HG02870 (cell line): ENCODE data around the gene MAPK9.

Experiments
- ATAC-seq: cut with Tn5 transposase; IDR thresholded peaks from one replicate; pipeline ENCODE4 v1.9.1; 2021; ENCODE audit warnings: mild to moderate bottlenecking, moderate library complexity; ENCODE audit not compliant: unreplicated experiment

Gene MAPK9

GRCh38 chr5:180208038-180208434 is 83.8 kb downstream of the MAPK9 start:
- ATAC-seq: no peak

- no peak for ATAC-seq
Measured at GRCh38 chr5:180207593-180207992, 84.3 kb downstream of the MAPK9 start.

GRCh38 chr5:180206993-180207392 is 84.9 kb downstream of the MAPK9 start:
- ATAC-seq: no peak

- ATAC-seq: no peak
Measured at GRCh38 chr5:180205916-180206315, 86.0 kb downstream of the MAPK9 start.

GRCh38 chr5:180204276-180204819 is 87.5 kb downstream of the MAPK9 start:
- ATAC-seq: no peak

- ATAC-seq: no peak
Measured at GRCh38 chr5:180202939-180203573, 88.8 kb downstream of the MAPK9 start.

DNA sequence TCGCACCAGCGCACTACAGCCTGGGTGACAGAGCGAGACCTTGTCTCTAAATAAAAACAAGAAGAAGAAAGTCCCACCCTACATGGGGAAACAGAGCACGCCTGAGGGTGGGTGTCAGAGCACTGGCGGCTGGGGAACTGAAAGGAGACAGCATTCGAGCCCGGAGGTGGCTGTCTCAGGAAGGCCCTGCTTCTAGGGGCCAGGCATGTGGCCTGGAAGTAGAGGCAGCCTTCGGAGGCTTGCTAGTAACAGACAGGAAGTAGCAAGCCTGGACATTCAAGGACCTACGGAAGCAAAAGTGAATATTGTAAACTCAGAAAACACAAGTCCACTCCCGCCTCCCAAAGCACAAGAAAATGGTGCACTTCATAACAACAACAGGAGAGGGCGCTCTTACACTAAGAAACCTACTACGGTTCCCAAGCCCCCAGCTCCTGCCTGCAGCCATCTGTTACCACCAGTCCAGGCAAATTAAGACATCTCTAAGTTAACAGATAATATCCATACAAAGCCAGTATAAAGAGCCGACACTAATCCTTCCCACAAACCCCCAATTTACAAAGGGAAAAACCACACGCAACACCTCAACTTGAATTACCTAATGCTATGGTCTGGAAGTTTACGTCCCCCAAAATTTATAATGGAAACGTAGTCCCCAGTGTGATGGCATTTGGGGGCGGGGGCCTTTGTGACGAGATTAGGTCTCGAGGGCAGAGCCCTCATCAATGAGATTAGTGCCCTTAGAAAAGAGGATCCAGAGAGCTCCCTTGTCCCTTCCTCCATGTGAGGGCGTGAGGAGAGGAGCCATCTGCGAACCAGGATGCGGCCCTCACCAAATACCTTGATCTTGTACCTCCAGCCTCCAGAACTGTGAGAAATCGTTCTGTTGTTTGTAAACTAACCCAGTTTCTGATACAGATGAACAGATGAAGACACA is 90.6 kb downstream of the MAPK9 start:
- no peak for ATAC-seq

DNA sequence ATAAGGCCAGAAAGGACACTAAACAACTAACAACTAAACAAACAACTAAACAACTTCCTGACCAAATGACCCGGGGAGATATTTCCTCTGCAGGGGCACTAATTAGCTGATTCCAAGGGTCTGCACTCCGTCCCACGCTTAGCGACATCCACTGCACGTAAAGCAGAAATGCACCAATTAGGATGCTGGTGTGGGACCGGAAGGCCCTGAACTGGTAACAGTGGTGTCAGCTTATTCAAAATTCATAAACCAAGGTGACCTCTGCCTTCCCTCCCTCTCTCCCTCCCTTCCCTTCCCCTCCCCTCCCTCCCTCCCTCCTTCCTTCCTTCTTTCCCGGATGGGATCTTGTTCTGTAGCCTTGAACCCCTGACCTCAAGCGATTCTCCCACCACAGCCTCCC is 92.5 kb downstream of the MAPK9 start:
- ATAC-seq: no peak

- ATAC-seq: no peak
Measured at GRCh38 chr5:180198208-180198607, 93.7 kb downstream of the MAPK9 start.

DNA sequence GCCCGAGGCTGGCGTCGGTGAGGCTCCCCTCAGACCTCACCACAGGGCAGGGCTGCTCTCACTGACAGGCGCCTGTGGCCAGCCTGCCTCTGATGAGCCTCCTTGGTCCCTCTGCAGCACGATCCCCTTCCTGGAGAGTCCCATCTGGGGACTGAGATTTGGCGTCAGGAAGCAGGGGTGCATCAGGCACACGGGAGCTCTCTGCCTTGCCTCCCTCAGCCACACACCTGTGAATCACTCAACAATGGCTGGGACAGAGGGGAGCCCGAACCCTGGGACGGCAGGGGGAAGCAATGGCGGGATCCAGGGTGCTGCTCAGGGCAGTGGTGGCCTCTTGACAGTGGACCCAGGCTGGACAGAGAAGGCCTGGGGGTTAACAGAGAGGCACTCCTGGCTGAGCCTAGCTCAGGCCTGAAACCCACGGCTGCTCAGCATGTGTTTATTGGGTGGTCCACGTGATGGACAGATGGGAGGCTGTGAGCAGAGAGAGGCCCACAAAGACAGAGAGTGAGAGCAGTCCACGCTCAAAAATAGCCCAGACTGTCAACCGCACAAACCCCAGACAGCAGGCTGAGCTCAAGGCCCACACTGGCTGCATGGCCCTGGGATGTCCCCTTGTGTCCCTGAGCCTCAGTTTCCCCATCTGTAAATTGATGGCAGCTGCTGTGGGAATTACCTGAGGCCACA is 94.7 kb downstream of the MAPK9 start:
- no peak for ATAC-seq

- ATAC-seq: no peak
Measured at GRCh38 chr5:180194410-180195345, 97.2 kb downstream of the MAPK9 start.

DNA sequence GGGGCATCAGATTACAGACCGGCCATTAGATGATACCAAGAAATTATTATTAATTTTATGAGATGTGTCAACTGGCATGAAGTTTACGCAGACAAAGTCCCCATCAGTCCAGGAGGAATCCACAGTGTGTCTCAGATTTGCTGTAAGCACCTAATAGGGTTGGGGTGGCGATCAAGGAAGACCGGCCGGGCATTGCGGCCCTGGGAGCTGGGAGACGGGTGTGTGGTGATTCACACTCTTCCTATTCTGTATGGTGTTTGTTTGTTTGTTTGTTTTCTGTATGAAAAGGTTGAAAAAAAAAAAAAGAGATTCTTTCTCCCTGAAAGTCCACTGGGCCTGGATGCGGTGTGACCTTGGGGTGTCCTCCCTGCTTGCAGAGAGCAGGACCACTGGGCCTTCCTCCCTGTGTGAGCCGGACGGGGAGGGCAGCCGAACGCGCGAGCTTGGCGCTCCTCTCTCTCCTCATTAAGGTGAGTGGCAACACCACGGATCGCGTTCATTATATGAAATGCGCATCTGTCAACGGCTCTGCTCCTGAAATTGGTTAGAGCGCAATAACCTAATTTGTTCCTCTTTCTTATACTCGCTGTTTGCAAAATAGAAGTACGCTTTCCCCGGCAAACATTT is 98.0 kb downstream of the MAPK9 start:
- no peak for ATAC-seq

GRCh38 chr5:180191716-180192115 is 100.2 kb downstream of the MAPK9 start:
- no peak for ATAC-seq

DNA sequence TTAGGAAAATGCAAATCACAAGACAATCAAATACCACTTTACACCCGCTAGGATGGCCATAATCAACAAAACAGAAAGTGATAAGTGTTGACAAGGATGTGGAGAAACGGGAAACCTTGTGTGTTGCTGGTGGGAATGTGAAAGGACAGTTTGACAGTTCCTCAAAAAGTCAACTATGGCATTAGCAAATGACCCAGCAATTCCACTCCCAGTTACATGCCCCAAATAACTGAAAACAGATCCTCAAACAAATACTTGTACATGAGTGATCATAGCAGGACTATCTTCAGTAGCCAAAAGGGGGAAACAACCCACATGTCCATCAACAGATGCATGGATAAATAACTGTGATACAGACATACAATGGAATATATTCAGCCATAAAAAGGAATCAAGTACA is 104.1 kb downstream of the MAPK9 start:
- no peak for ATAC-seq
